ENCODE data around the gene MORC2.

Gene MORC2

DNA sequence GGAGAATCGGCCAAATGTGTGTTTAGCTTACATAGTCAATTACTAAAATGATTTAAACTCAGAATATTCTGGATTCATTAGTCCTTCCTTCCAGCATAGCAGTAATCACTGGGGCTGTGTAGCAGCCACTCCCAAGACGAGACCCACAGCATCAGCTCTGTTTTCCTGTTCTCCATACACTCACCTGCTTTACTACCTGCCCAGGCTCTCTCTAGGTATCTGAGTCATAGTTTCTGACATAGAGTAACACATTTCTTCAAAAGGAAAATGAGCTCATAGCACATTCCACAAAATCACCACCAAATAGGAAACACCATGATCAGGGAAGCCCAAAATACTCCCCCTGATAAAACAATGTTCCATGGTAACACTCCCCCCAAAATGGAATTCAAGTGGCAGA lies 22.9 kb downstream of the MORC2 start:
- Mint-ChIP-seq H3K36me3 (ENCODE audit: low read depth) (peaks cover 29% of the 10 kb centered on the region), H3K9me3 (no peaks in the 10 kb centered on the region), H3K4me1 (ENCODE audit: low read depth) (no peaks in the 10 kb centered on the region), H3K4me3 (no peak overlapping the region), H3K27ac (no peak overlapping the region), H3K27me3 (no peaks in the 10 kb centered on the region)
- intact Hi-C loops (cut with micrococcal nuclease): loop anchor here (5.0 kb wide), 1 partner anchor 202 kb away; no protein-coding TSS in a partner anchor

DNA sequence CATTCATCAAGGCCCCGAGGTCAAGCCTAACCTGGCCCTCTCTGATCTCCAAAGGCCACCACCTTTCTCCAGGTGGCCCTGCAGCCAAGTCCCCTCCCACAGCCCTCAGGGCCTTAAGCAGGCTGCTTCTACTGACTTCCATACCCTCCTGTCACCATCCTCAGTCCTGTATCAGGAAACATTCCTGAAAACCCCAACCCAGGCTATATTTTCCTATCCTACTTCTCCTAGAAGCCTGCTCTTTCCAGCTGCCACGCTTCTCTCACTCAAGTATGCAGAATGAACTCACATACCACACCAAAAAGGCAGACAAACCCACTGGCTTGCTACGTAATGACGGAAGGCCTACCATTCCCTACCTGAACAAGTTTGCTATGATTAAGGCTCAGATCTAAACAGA lies 23.6 kb downstream of the MORC2 start:
- H3K27ac Mint-ChIP-seq: no peak overlapping the region
- H3K27me3 Mint-ChIP-seq: no peaks in the 10 kb centered on the region
- H3K9me3 Mint-ChIP-seq: no peaks in the 10 kb centered on the region
- intact Hi-C loops (cut with micrococcal nuclease): loop anchor here (5.0 kb wide), 1 partner anchor 202 kb away; no protein-coding TSS in a partner anchor
- no peaks in the 10 kb centered on the region for H3K4me1 Mint-ChIP-seq (ENCODE audit: low read depth)
- H3K4me3 Mint-ChIP-seq: no peak overlapping the region
- H3K36me3 Mint-ChIP-seq (ENCODE audit: low read depth): peaks cover 29% of the 10 kb centered on the region

DNA sequence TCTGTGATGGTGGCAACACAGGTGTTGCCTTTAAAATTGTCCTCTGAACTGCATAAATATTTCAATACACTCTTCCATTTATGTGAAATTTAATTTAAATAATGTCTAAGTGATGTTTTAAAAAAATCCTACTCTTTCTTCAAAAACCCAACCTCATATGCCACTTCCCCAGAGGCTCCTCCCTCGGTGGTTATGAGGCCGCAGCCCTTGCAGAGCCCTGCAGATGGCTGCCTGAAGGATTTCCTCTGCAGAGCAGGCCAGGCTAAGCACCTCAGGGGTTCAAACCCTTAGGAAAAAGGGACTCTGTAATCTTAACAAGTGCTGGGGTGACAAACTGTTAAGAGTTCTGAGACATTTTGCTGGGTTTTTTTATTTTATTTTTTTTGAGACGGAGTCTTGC lies 25.2 kb downstream of the MORC2 start:
- Mint-ChIP-seq H3K36me3 (ENCODE audit: low read depth) (peaks cover 43% of the 10 kb centered on the region), H3K27ac (no peak overlapping the region), H3K27me3 (no peaks in the 10 kb centered on the region), H3K9me3 (no peaks in the 10 kb centered on the region), H3K4me3 (no peak overlapping the region), H3K4me1 (ENCODE audit: low read depth) (no peaks in the 10 kb centered on the region)
- intact Hi-C loops (cut with micrococcal nuclease): no loop called here

DNA sequence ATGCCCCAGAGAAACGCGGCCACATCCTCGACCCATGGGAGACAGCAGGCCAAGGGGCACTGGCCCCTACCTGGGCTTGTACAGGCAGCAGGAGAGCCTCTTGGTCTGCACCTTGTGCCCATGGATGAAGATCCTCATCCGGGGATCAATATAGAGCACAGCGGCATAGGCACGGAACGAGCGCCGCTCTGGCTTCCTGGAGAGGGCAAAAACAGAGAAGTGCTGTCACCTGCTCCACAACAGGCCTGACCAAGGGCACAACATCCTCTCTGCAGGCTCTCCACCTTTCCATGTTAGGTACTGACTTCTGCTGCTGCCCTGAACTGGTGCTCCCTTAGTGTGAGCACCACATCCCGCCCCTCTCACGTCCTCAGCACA lies 27.2 kb downstream of the MORC2 start:
- intact Hi-C loops (cut with micrococcal nuclease): no loop called here

DNA sequence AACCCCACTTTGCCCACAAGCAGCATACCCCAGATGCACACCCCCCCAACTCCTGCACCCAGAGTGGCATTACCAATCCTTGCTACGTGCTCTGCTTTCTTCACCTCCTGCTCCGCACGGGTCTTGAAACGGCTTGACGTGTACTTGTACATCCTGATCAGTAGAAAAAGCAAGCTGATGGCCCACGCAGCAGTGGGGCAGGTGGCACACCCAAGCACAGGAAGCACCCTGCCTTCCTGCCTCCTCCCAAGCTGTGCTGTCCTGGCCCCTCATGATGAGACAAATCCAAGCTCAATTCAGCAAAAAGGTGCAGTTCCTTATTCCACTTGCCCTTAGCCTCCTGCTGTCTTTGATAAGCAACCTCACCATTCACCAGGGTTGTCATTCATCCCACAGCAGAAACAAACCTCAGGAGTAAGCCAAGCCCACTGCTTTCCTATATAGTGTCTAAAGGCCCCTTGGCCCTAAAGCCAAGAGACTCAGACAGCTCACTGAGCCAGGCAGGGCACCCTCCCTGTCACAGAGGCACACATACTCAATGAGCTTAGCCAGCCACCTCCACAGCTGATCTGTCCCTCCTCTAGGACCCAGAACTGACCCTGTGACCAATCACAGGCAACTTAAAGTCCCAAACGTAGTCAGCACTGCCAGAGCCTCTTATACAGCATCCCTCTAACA lies 27.8 kb downstream of the MORC2 start:
- Mint-ChIP-seq H3K4me1 (ENCODE audit: low read depth) (no peaks in the 10 kb centered on the region), H3K27me3 (no peaks in the 10 kb centered on the region), H3K9me3 (no peaks in the 10 kb centered on the region), H3K36me3 (ENCODE audit: low read depth) (peaks cover 66% of the 10 kb centered on the region), H3K4me3 (no peak overlapping the region), H3K27ac (no peak overlapping the region)
- intact Hi-C loops (cut with micrococcal nuclease): no loop called here

More for the DNA sequence above, 27.2 kb downstream of the MORC2 start:
- no peak overlapping the region for H3K4me3 Mint-ChIP-seq
- H3K4me1 Mint-ChIP-seq (ENCODE audit: low read depth): no peaks in the 10 kb centered on the region
- H3K9me3 Mint-ChIP-seq: no peaks in the 10 kb centered on the region
- no peak overlapping the region for H3K27ac Mint-ChIP-seq
- H3K27me3 Mint-ChIP-seq: no peaks in the 10 kb centered on the region
- peaks cover 62% of the 10 kb centered on the region for H3K36me3 Mint-ChIP-seq (ENCODE audit: low read depth)

DNA sequence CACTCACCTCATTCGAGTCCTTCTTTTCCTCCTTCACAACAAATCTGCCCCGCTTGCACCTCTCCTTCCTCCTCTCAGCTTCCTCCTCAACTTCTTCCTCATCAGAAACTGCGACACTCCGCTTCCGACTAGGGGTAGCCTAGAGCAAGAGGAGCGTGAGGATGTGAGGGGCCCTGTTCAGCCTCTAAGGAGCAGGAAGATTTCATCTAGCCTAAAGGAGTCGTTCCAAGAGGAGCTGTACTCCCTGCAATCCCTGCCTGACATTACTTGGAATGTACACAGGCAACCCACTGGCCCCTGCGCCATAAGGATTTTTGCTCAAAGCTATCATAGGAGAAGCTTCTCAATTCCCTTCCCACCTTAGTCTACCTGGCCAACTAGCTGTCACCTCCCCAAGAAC lies 34.5 kb downstream of the MORC2 start:
- no peaks in the 10 kb centered on the region for H3K4me1 Mint-ChIP-seq (ENCODE audit: low read depth)
- intact Hi-C loops (cut with micrococcal nuclease): no loop called here
- no peaks in the 10 kb centered on the region for H3K27me3 Mint-ChIP-seq
- H3K4me3 Mint-ChIP-seq: no peak overlapping the region
- no peak overlapping the region for H3K27ac Mint-ChIP-seq
- H3K9me3 Mint-ChIP-seq: no peaks in the 10 kb centered on the region
- peaks cover 90% of the 10 kb centered on the region for H3K36me3 Mint-ChIP-seq (ENCODE audit: low read depth)

DNA sequence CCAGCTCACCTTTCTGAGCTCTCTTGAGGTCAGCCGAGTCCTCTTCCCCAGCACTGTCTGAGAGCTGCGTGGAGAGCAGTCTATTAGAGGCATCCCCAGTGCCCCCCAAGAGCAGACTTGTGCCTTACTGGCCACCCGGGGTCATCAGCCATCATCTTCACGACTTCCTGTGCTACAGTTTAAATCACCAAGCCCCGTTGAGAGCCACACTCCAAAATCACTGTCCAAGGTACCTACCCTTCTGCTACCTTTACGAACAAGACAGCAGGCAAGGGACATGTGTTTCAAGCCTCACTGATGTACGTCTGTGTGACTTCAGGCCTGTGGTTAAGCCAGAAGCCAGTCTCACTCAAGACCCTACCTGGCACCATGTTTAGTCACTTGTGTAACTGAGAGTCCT lies 35.1 kb downstream of the MORC2 start:
- Mint-ChIP-seq H3K4me3 (no peak overlapping the region), H3K27me3 (no peaks in the 10 kb centered on the region), H3K9me3 (no peaks in the 10 kb centered on the region), H3K27ac (no peak overlapping the region), H3K36me3 (ENCODE audit: low read depth) (peaks cover 87% of the 10 kb centered on the region), H3K4me1 (ENCODE audit: low read depth) (no peaks in the 10 kb centered on the region)
- intact Hi-C loops (cut with micrococcal nuclease): no loop called here

DNA sequence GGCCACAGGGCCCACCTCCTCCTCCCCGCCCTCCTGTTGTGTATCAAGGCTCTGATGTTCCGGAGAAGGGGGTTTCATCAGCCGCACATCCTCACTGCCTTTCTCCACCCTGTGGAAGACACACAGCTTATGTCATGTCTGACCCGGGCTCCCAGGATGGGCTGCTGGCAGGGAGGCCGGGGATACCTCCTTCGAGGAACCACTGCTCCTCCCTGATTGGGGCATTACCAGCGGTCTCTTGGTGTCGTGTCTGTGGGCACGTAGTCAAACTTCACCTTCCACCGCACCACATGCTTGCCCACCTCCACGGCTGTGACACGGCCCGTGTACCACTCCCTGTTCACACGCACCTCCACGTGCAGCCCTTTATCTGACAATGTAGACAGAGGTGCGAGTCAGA lies 35.9 kb downstream of the MORC2 start:
- H3K4me3 Mint-ChIP-seq: no peak overlapping the region
- no peaks in the 10 kb centered on the region for H3K4me1 Mint-ChIP-seq (ENCODE audit: low read depth)
- no peak overlapping the region for H3K27ac Mint-ChIP-seq
- H3K27me3 Mint-ChIP-seq: no peaks in the 10 kb centered on the region
- peaks cover 88% of the 10 kb centered on the region for H3K36me3 Mint-ChIP-seq (ENCODE audit: low read depth)
- intact Hi-C loops (cut with micrococcal nuclease): no loop called here
- no peaks in the 10 kb centered on the region for H3K9me3 Mint-ChIP-seq

DNA sequence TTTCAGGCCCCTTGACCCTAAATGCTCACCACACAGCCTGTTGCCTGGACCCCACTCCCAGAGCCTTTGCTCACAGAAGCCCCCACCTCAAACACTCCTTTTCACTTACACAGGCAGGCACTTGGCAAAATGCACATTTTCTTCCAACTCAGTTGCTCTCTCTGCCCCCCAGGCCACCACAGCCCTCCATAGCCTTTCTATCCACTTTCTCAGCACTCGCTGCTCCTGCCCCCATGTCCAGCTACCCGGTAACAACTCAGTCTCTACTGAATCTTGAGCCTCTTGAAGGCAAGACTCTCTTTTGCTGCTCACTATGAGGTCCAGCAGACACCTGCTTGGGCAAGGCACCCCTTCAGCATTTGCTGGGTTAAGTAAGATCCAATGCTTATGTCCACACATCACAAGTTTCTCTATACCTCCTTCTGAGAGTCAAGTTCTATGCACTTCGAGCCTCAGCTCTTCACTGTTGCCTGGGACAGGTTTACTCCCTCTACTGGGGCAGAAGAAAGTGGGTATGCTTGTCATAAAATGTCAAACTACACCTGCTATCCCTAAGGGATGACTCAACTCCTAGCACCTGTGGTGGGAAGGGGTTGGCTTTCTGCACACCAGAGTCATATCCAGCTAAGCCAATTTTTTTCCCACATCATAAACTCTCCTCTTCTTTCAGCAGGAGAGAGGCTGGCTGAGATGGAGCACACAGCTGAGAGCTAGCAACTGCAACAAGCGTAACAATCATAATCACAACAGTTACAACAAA lies 36.9 kb downstream of the MORC2 start:
- Mint-ChIP-seq H3K27ac (no peak overlapping the region), H3K27me3 (no peaks in the 10 kb centered on the region), H3K4me3 (no peak overlapping the region), H3K4me1 (ENCODE audit: low read depth) (no peaks in the 10 kb centered on the region), H3K36me3 (ENCODE audit: low read depth) (peaks cover 88% of the 10 kb centered on the region), H3K9me3 (no peaks in the 10 kb centered on the region)
- intact Hi-C loops (cut with micrococcal nuclease): no loop called here

DNA sequence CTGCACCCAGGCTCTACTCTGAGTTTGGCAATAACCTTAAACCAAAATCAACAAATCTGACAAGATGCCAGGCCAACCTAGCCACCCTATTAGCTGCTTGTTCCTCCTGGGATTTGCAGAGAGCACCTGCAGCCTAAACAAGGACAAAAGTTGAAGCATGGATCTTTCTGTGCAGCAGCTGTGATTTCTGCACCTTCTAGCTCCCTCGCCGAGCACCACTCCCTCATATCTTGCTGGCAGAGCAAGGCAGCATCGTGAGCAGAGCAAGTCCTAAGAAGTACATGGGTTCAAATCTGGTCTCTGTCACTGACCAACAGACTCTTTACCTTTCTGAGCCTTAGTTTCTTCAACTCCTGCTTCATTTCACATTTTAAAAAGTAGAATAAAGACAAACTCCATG lies 38.3 kb downstream of the MORC2 start:
- no peaks in the 10 kb centered on the region for H3K27me3 Mint-ChIP-seq
- H3K27ac Mint-ChIP-seq: no peak overlapping the region
- no peaks in the 10 kb centered on the region for H3K4me1 Mint-ChIP-seq (ENCODE audit: low read depth)
- no peaks in the 10 kb centered on the region for H3K9me3 Mint-ChIP-seq
- intact Hi-C loops (cut with micrococcal nuclease): no loop called here
- peaks cover 90% of the 10 kb centered on the region for H3K36me3 Mint-ChIP-seq (ENCODE audit: low read depth)
- H3K4me3 Mint-ChIP-seq: no peak overlapping the region

DNA sequence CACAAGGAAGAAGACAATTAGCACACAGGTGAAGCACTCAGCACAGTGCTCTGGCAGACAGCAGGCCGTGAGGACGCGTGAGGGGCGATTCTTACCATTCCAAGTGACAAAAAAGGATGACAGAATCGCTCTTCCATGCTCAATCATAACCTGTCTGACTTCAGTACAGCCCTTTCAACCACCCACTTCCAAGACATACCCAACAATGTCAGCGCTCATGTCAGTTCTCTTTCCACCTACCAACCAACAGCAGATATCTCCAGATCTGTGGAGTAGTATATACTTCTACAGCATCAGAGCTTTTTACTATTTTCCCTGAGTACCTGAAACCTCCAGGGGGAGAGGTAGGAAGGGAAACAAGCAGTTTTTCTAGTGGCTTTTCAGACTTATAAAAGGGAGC lies 40.2 kb downstream of the MORC2 start:
- no peaks in the 10 kb centered on the region for H3K9me3 Mint-ChIP-seq
- peaks cover 88% of the 10 kb centered on the region for H3K36me3 Mint-ChIP-seq (ENCODE audit: low read depth)
- intact Hi-C loops (cut with micrococcal nuclease): loop anchor here (10.0 kb wide), 1 partner anchor 294 kb away; the partner anchor contains the start of gene SLC35E4
- no peak overlapping the region for H3K4me3 Mint-ChIP-seq
- H3K27ac Mint-ChIP-seq: no peak overlapping the region
- no peaks in the 10 kb centered on the region for H3K4me1 Mint-ChIP-seq (ENCODE audit: low read depth)
- H3K27me3 Mint-ChIP-seq: no peaks in the 10 kb centered on the region

DNA sequence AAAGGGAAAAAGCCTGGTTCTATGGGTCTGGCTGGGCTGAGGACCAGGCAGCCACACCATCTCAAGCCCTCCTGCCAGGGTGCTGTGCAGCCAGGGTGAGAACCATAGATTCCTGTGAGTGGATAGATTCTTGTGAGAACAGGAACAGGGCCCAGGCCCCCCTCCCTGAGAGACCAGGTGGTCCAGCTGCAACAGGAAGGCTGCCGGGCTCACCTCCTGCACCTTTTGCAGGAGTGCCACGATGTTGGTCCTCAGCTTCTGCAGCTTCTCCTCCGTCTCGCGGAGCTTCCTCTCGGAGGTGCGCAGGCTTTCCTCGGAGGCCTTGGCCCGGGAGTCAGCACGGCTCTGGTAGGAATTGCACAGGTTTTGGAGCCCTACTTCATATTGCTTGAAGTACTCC lies 40.8 kb downstream of the MORC2 start:
- peaks cover 82% of the 10 kb centered on the region for H3K36me3 Mint-ChIP-seq (ENCODE audit: low read depth)
- H3K27ac Mint-ChIP-seq: no peak overlapping the region
- H3K27me3 Mint-ChIP-seq: peaks cover 1% of the 10 kb centered on the region
- no peak overlapping the region for H3K4me3 Mint-ChIP-seq
- intact Hi-C loops (cut with micrococcal nuclease): loop anchor here (10.0 kb wide), 1 partner anchor 293 kb away; the partner anchor contains the start of gene SLC35E4
- no peaks in the 10 kb centered on the region for H3K9me3 Mint-ChIP-seq
- no peaks in the 10 kb centered on the region for H3K4me1 Mint-ChIP-seq (ENCODE audit: low read depth)

DNA sequence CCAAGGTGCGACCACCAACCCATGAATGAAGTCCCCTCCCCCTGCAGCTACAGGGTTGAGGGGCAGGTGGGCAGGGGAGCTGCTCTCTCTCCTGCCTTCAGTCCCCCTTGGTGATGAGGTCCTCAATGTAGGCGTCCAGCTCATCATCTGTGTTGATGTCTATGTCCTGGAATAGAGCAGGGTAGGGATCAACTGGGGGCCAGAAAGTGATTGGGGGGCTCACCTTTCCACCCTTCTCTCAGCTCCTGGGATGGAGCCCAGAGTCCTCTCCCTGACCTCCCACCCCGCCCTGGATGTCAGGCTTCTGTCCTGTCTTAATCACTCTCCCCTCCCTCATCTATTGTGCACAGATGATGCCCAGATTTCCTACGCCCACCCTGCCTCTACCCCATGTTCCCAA lies 41.9 kb downstream of the MORC2 start:
- H3K27ac Mint-ChIP-seq: no peak overlapping the region
- no peaks in the 10 kb centered on the region for H3K4me1 Mint-ChIP-seq (ENCODE audit: low read depth)
- no peak overlapping the region for H3K4me3 Mint-ChIP-seq
- peaks cover 4% of the 10 kb centered on the region for H3K27me3 Mint-ChIP-seq
- intact Hi-C loops (cut with micrococcal nuclease): loop anchor here (10.0 kb wide), 1 partner anchor 292 kb away; the partner anchor contains the start of gene SLC35E4
- peaks cover 71% of the 10 kb centered on the region for H3K36me3 Mint-ChIP-seq (ENCODE audit: low read depth)
- H3K9me3 Mint-ChIP-seq: no peaks in the 10 kb centered on the region

DNA sequence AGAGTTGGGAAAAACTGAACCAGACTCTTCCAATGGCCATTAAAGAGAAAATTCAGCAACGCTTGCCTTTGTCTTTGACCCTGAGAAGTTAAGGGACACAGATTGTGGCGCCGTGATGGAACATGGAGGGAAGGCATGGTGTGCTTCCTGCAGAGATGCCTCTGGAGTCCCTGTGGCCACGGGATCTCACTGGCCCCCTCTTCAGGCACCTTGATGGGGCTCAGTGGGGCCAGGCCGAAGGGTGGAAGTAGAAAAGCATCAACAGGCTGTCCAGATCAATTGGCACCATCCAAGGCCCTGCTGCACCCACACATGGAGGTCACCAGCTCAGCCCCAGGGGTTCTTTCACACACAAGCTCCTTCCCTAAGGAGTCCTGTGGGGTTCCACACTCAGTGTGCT lies 42.9 kb downstream of the MORC2 start:
- no peaks in the 10 kb centered on the region for H3K4me1 Mint-ChIP-seq (ENCODE audit: low read depth)
- intact Hi-C loops (cut with micrococcal nuclease): loop anchor here (10.0 kb wide), 1 partner anchor 291 kb away; the partner anchor contains the start of gene SLC35E4
- H3K27ac Mint-ChIP-seq: no peak overlapping the region
- no peak overlapping the region for H3K4me3 Mint-ChIP-seq
- no peaks in the 10 kb centered on the region for H3K9me3 Mint-ChIP-seq
- H3K36me3 Mint-ChIP-seq (ENCODE audit: low read depth): peaks cover 61% of the 10 kb centered on the region
- peaks cover 8% of the 10 kb centered on the region for H3K27me3 Mint-ChIP-seq
